ENCODE data around the gene DDX47. TPM values are rescaled to one million over a fixed set of nuclear protein-coding genes. Genes with fewer than 3 reads are reported as not detected.
"Not testable (repeated sequence)": the region's sequence is repeated elsewhere in the genome, so short reads cannot be mapped to it uniquely, and the experiment has no call there.

Gene DDX47
- total and polyA plus RNA-seq, 9 donors, result 43.9 to 55.5 (median 50.2) TPM

GRCh38 chr12:12806784-12807516 lies 6.2 kb upstream of the DDX47 start:
- H3K4me1 ChIP-seq (ENCODE audit: control insufficient read depth, insufficient read depth, low read length), result peaks cover 19% of the 10 kb centered on the region

GRCh38 chr12:12807517-12807903 lies 5.6 kb upstream of the DDX47 start:
- 78% methylated on average over 1 of the region's 3 CpGs for WGBS (ENCODE audit: insufficient coverage)
- not testable (repeated sequence) for H3K4me3 ChIP-seq (ENCODE audit: low read length); H3K36me3 ChIP-seq (ENCODE audit: control insufficient read depth, insufficient read depth, low read length); H3K27me3 ChIP-seq (ENCODE audit: control insufficient read depth, insufficient read depth, low read length); DNase-seq; H3K9me3 ChIP-seq (replicated peaks; ENCODE audit: control insufficient read depth, low read depth, low read length)
- H3K27ac ChIP-seq (ENCODE audit: low read length), result peak overlapping the region; percentile 91
- peaks cover 19% of the 10 kb centered on the region for H3K4me1 ChIP-seq (ENCODE audit: control insufficient read depth, insufficient read depth, low read length)

More at GRCh38 chr12:12806784-12807516, 6.2 kb upstream of the DDX47 start:
- H3K27ac ChIP-seq (ENCODE audit: low read length), result peak overlapping the region; percentile 91
- H3K4me3 ChIP-seq (ENCODE audit: low read length), result no peak overlapping the region
- no peaks in the 10 kb centered on the region for H3K36me3 ChIP-seq (ENCODE audit: control insufficient read depth, insufficient read depth, low read length)
- H3K27me3 ChIP-seq (ENCODE audit: control insufficient read depth, insufficient read depth, low read length), result no peaks in the 10 kb centered on the region
- no peaks in the 10 kb centered on the region for H3K9me3 ChIP-seq (replicated peaks; ENCODE audit: control insufficient read depth, low read depth, low read length)
- 87% methylated on average over 6 of the region's 8 CpGs for WGBS (ENCODE audit: insufficient coverage)
- DNase-seq, result no peak

- H3K36me3 ChIP-seq (ENCODE audit: control insufficient read depth, insufficient read depth, low read length), result no peaks in the 10 kb centered on the region
- peak; percentile 78 for DNase-seq
- no peaks in the 10 kb centered on the region for H3K27me3 ChIP-seq (ENCODE audit: control insufficient read depth, insufficient read depth, low read length)
- 19% methylated on average over 5 of the region's 11 CpGs for WGBS (ENCODE audit: insufficient coverage)
- no peak overlapping the region for H3K4me3 ChIP-seq (ENCODE audit: low read length)
- H3K27ac ChIP-seq (ENCODE audit: low read length), result peak overlapping the region; percentile 91
- H3K9me3 ChIP-seq (replicated peaks; ENCODE audit: control insufficient read depth, low read depth, low read length), result no peaks in the 10 kb centered on the region
- peaks cover 17% of the 10 kb centered on the region for H3K4me1 ChIP-seq (ENCODE audit: control insufficient read depth, insufficient read depth, low read length)
Measured at GRCh38 chr12:12807970-12808702, 5.0 kb upstream of the DDX47 start.

- WGBS (ENCODE audit: insufficient coverage), result 87% methylated on average over 5 of the region's 10 CpGs
- no peak for DNase-seq
Measured at GRCh38 chr12:12810553-12811021, 2.6 kb upstream of the DDX47 start.

GRCh38 chr12:12811343-12811742 lies 1.8 kb upstream of the DDX47 start:
- WGBS (ENCODE audit: insufficient coverage), result 100% methylated on average over 1 of the region's 3 CpGs

More at GRCh38 chr12:12810553-12811021, 2.6 kb upstream of the DDX47 start:
- peaks cover 15% of the 10 kb centered on the region for H3K4me1 ChIP-seq (ENCODE audit: control insufficient read depth, insufficient read depth, low read length)
- peaks cover 3% of the 10 kb centered on the region for H3K36me3 ChIP-seq (ENCODE audit: control insufficient read depth, insufficient read depth, low read length)
- H3K27ac ChIP-seq (ENCODE audit: low read length), result no peak overlapping the region
- no peak overlapping the region for H3K4me3 ChIP-seq (ENCODE audit: low read length)
- no peaks in the 10 kb centered on the region for H3K9me3 ChIP-seq (replicated peaks; ENCODE audit: control insufficient read depth, low read depth, low read length)
- H3K27me3 ChIP-seq (ENCODE audit: control insufficient read depth, insufficient read depth, low read length), result no peaks in the 10 kb centered on the region

GRCh38 chr12:12812174-12812573 lies 972 bp upstream of the DDX47 start:
- Histone ChIP-seq H3K36me3 (ENCODE audit: control insufficient read depth, insufficient read depth, low read length) (peaks cover 4% of the 10 kb centered on the region), H3K27me3 (ENCODE audit: control insufficient read depth, insufficient read depth, low read length) (no peaks in the 10 kb centered on the region), H3K4me1 (ENCODE audit: control insufficient read depth, insufficient read depth, low read length) (peaks cover 12% of the 10 kb centered on the region), H3K4me3 (ENCODE audit: low read length) (no peak overlapping the region), H3K9me3 (replicated peaks; ENCODE audit: control insufficient read depth, low read depth, low read length) (no peaks in the 10 kb centered on the region), H3K27ac (ENCODE audit: low read length) (no peak overlapping the region)
- 95% methylated on average over 5 of the region's 5 CpGs for WGBS (ENCODE audit: insufficient coverage)
- DNase-seq, result no peak

More at GRCh38 chr12:12811343-12811742, 1.8 kb upstream of the DDX47 start:
- H3K27me3 ChIP-seq (ENCODE audit: control insufficient read depth, insufficient read depth, low read length), result no peaks in the 10 kb centered on the region
- peaks cover 15% of the 10 kb centered on the region for H3K4me1 ChIP-seq (ENCODE audit: control insufficient read depth, insufficient read depth, low read length)
- H3K9me3 ChIP-seq (replicated peaks; ENCODE audit: control insufficient read depth, low read depth, low read length), result no peaks in the 10 kb centered on the region
- H3K27ac ChIP-seq (ENCODE audit: low read length), result no peak overlapping the region
- no peak for DNase-seq
- no peak overlapping the region for H3K4me3 ChIP-seq (ENCODE audit: low read length)
- H3K36me3 ChIP-seq (ENCODE audit: control insufficient read depth, insufficient read depth, low read length), result peaks cover 4% of the 10 kb centered on the region

GRCh38 chr12:12812618-12813119 lies 477 bp upstream of the DDX47 start:
- no peaks in the 10 kb centered on the region for H3K9me3 ChIP-seq (replicated peaks; ENCODE audit: control insufficient read depth, low read depth, low read length)
- WGBS (ENCODE audit: insufficient coverage), result 71% methylated on average over 7 of the region's 14 CpGs
- H3K27me3 ChIP-seq (ENCODE audit: control insufficient read depth, insufficient read depth, low read length), result no peaks in the 10 kb centered on the region
- peaks cover 7% of the 10 kb centered on the region for H3K36me3 ChIP-seq (ENCODE audit: control insufficient read depth, insufficient read depth, low read length)
- DNase-seq, result no peak
- H3K4me1 ChIP-seq (ENCODE audit: control insufficient read depth, insufficient read depth, low read length), result peaks cover 11% of the 10 kb centered on the region
- H3K4me3 ChIP-seq (ENCODE audit: low read length), result no peak overlapping the region
- no peak overlapping the region for H3K27ac ChIP-seq (ENCODE audit: low read length)

- H3K4me1 ChIP-seq (ENCODE audit: control insufficient read depth, insufficient read depth, low read length), result peaks cover 2% of the 10 kb centered on the region
- H3K27me3 ChIP-seq (ENCODE audit: control insufficient read depth, insufficient read depth, low read length), result no peaks in the 10 kb centered on the region
- H3K27ac ChIP-seq (ENCODE audit: low read length), result no peak overlapping the region
- no CpG with 5 or more reads among the region's 7 CpGs for WGBS (ENCODE audit: insufficient coverage)
- H3K9me3 ChIP-seq (replicated peaks; ENCODE audit: control insufficient read depth, low read depth, low read length), result no peaks in the 10 kb centered on the region
- H3K36me3 ChIP-seq (ENCODE audit: control insufficient read depth, insufficient read depth, low read length), result peaks cover 32% of the 10 kb centered on the region
- no peak overlapping the region for H3K4me3 ChIP-seq (ENCODE audit: low read length)
- DNase-seq, result peak; percentile 36
Measured at GRCh38 chr12:12817616-12818015, 4.5 kb downstream of the DDX47 start.

GRCh38 chr12:12818701-12819100 lies 5.6 kb downstream of the DDX47 start:
- Histone ChIP-seq H3K27me3 (ENCODE audit: control insufficient read depth, insufficient read depth, low read length) (no peaks in the 10 kb centered on the region), H3K27ac (ENCODE audit: low read length) (no peak overlapping the region), H3K36me3 (ENCODE audit: control insufficient read depth, insufficient read depth, low read length) (peaks cover 43% of the 10 kb centered on the region), H3K9me3 (replicated peaks; ENCODE audit: control insufficient read depth, low read depth, low read length) (no peaks in the 10 kb centered on the region), H3K4me3 (ENCODE audit: low read length) (no peak overlapping the region), H3K4me1 (ENCODE audit: control insufficient read depth, insufficient read depth, low read length) (peaks cover 2% of the 10 kb centered on the region)
- no CpG with 5 or more reads among the region's 4 CpGs for WGBS (ENCODE audit: insufficient coverage)
- no peak for DNase-seq

GRCh38 chr12:12819221-12819620 lies 6.1 kb downstream of the DDX47 start:
- Histone ChIP-seq H3K9me3 (replicated peaks; ENCODE audit: control insufficient read depth, low read depth, low read length) (no peaks in the 10 kb centered on the region), H3K4me1 (ENCODE audit: control insufficient read depth, insufficient read depth, low read length) (no peaks in the 10 kb centered on the region), H3K36me3 (ENCODE audit: control insufficient read depth, insufficient read depth, low read length) (peaks cover 47% of the 10 kb centered on the region), H3K27ac (ENCODE audit: low read length) (no peak overlapping the region), H3K4me3 (ENCODE audit: low read length) (no peak overlapping the region), H3K27me3 (ENCODE audit: control insufficient read depth, insufficient read depth, low read length) (no peaks in the 10 kb centered on the region)
- DNase-seq, result no peak
- 100% methylated on average over 1 of the region's 2 CpGs for WGBS (ENCODE audit: insufficient coverage)
